Heart left ventricle (tissue), 16 donors: ENCODE results near the gene RDH8. TPM values are rescaled to one million over a fixed set of nuclear protein-coding genes. Genes with fewer than 3 reads are reported as not detected.

Experiments
- ATAC-seq, 4 donors: fragments of 200-7000 bp; cut with Tn5 transposase; one replicate each; pipeline ENCODE4 v1.9.1; 2020 to 2022; ENCODE audit warnings: moderate library complexity in 4 of 4, mild to moderate bottlenecking in 3 of 4, moderate number of reproducible peaks in 1 of 4
- DNase-seq, 5 donors: peaks; one replicate each; pipeline ENCODE4 v3.0.0-alpha.2; 2020
- H3K27ac ChIP-seq, 12 donors: fragments of 200-600 bp; sonication (generic) in 4 of 12; one replicate each; pipeline versions ENCODE4 v1.5.0 to v1.8.0; 2016 to 2022; ENCODE audit warnings: mild to moderate bottlenecking in 2 of 12
- H3K27me3 ChIP-seq, 9 donors: fragments of 200-600 bp; sonication (generic) in 2 of 9; one replicate each; pipeline versions ENCODE4 v1.5.1 to v1.8.0; 2016 to 2022; ENCODE audit warnings: mild to moderate bottlenecking in 3 of 9
- H3K36me3 ChIP-seq, 9 donors: fragments of 200-600 bp; sonication (generic) in 2 of 9; one replicate each; pipeline versions ENCODE4 v1.5.0 to v1.8.0; 2018 to 2022; ENCODE audit warnings: mild to moderate bottlenecking in 2 of 9
- H3K4me1 ChIP-seq, 12 donors: fragments of 200-600 bp; sonication (generic) in 4 of 12; one replicate each; pipeline versions ENCODE4 v1.5.0 to v1.8.0; 2016 to 2022; ENCODE audit warnings: mild to moderate bottlenecking in 3 of 12
- H3K4me3 ChIP-seq, 12 donors: fragments of 200-600 bp; sonication (generic) in 4 of 12; one replicate each; pipeline versions ENCODE4 v1.5.0 to v1.8.0; 2017 to 2022; ENCODE audit warnings: mild to moderate bottlenecking in 9 of 12, moderate library complexity in 4 of 12
- H3K9me3 ChIP-seq, 12 donors: fragments of 200-600 bp; sonication (generic) in 4 of 12; one replicate each; pipeline versions ENCODE4 v1.5.0 to v1.8.0; 2016 to 2022; ENCODE audit warnings: mild to moderate bottlenecking in 1 of 12
- CTCF ChIP-seq, 12 donors: fragments of 200-600 bp; sonication (generic) in 4 of 12; IDR thresholded peaks; one replicate each; pipeline versions ENCODE4 v1.5.0 to v1.8.0; 2018 to 2022; ENCODE audit warnings: antibody characterized with exemption in 12 of 12, mild to moderate bottlenecking in 5 of 12
- POLR2A ChIP-seq, 2 donors: fragments of 450-650 bp; IDR thresholded peaks; one replicate each; pipeline ENCODE4 v1.6.1; 2017; ENCODE audit warnings: antibody characterized with exemption in 2 of 2, mild to moderate bottlenecking in 2 of 2, moderate library complexity in 2 of 2
- WGBS, 4 donors: extraction: QIAGEN DNeasy Blood & Tissue Kit in 2 of 4; methylation state at CpG; one replicate each; pipeline versions ENCODE4 v1.1.5 to v1.1.7; 2013 to 2018; 5-methylcytosine and 5-hydroxymethylcytosine counted together
- intact Hi-C, 10 donors: fragments of 100-400 bp; cut with DNase I; formaldehyde crosslinking; loops; one replicate each; pipeline versions ENCODE4 v1.11.1 to v1.14.2; 2022
- polyA plus RNA-seq, 2 donors: library from polyadenylated mRNA; stranded (reverse); fragments of 200-250 nt; gene quantifications; one replicate each; pipeline ENCODE4 v1.2.3, GENCODE V29; 2013
- total RNA-seq, 9 donors: library from RNA; depleted of rRNA in 2 of 9; stranded (reverse); fragments of >200 nt in 2 of 9; fragmentation: NEBNext Ultra II Directional in 3 of 9; extraction: Animal tissue kit (Norgen Biotek cat#: 25700) in 3 of 9; gene quantifications; one replicate each; pipeline versions ENCODE4 v1.1.0 to v1.2.4, GENCODE V29; 2016 to 2023
- donor health status: ischemic (EF 13 %, LVEDD 7.1; RV severe dilation, severe dysfunction).
- donor health status: healthy with polysubstance abuse.
- donor health status: DM: no; HTN: yes; CAD: no.
- donor health status: DM: no; HTN: no; CAD: no.
- donor health status: ischemic (EF 25% LVEDD 6.9; RV normal size, moderate dysfunction).
- donor health status: ischemic (EF 25% LVEDD 5.7; RV mildly dilated, moderate dysfunction).
- donor health status: healthy.
- donor health status: DM: yes; HTN: yes; CAD: no.
- donor health status: ischemic (EF 35%, LVEDD 5.7; RV mildly dilated, moderate dysfunction).
- donor health status: nonischemic (EF 11% LVEDD 7.7; RV severe dilation, severe dysfunction).
- donor health status: DM: yes; HTN: yes; CAD: no.
- donor health status: PGD.
- donor health status: ischemic (EF 29% LVEDD 5.4; RV normal size, mild dysfunction).
- donor health status: nonischemic (EF 23%, LVEDD 6.1; RV moderate dilation, normal function).

Gene RDH8
- total and polyA plus RNA-seq, 11 donors, result not detected

DNA sequence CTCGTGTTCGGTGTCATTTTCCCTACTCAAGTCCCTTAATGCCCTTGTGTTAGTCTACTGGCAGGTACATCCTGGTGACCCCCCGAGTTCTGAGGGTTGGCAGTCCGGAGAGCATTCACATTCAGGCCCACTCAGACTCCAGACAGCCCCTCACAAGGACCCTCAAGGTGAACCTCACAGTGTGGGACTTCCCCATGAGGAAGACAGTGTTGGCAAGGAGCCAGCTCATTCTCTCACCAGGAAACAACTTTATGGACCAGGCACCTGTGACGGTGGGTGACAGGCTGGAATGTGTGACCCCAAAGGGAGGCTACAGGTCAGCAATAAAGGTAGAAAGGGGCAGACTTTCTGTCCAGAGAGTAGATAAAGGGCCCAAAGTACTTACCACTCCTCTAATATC, 24.5 kb downstream of the RDH8 start:
- Histone ChIP-seq H3K27me3 (peaks cover 0 to 40% (median 3%) of the 10 kb centered on the region in 9 donors), H3K27ac (no peak overlapping the region), H3K9me3 (peaks cover 0 to 32% (median 12%) of the 10 kb centered on the region in 12 donors), H3K36me3 (no peaks in the 10 kb centered on the region), H3K4me1 (no peaks in the 10 kb centered on the region), H3K4me3 (no peak overlapping the region)
- DNase-seq (no peak), ATAC-seq (no peak)
- intact Hi-C loops, result no loop called here
- WGBS, 4 donors, result 50 to 78% (median 60%) methylated on average over 4 to 5 of the region's 5 CpGs
- TF ChIP-seq CTCF (IDR thresholded peaks at IDR 0.05), result no peak
- no peak for TF ChIP-seq POLR2A (IDR thresholded peaks at IDR 0.05)

- Histone ChIP-seq H3K36me3 (no peaks in the 10 kb centered on the region), H3K9me3 (peaks cover 0 to 60% (median 44%) of the 10 kb centered on the region in 12 donors), H3K4me1 (no peaks in the 10 kb centered on the region), H3K4me3 (no peak overlapping the region), H3K27me3 (peaks cover 0 to 16% (median 0%) of the 10 kb centered on the region in 9 donors), H3K27ac (no peak overlapping the region)
- intact Hi-C loops, result loop anchor here in 1 of 10 donors (2.0 kb wide), 1 partner anchor 41 kb away; no protein-coding TSS in a partner anchor
- DNase-seq, result no peak
- ATAC-seq, result no peak
- TF ChIP-seq CTCF (IDR thresholded peaks at IDR 0.05) (no peak), POLR2A (IDR thresholded peaks at IDR 0.05) (no peak)
- WGBS, 4 donors, result 60 to 76% (median 73%) methylated on average over 4 of the region's 4 CpGs
These were observed 30.1 kb downstream of the RDH8 start for GRCh38 chr19:10043286-10043927.

DNA sequence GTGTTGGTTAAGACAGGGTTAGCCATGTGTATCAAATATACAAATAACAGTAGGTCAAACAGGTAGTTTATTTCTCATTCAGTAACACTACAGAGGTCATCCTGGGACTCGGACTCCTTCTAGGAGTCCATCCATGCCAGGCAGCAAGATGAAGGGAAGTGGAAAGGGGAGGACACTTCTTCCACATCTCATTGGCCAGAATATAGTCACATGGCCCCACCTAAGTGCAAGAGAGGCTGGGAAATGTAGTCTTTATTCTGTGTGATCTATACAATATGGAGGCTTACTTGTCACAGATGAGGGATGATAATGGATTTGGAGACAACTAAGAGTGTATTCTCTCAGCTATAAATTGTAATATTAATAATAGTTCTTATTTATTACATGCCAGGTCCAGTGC, 31.1 kb downstream of the RDH8 start:
- no peak for ATAC-seq
- no peak overlapping the region for H3K4me3 ChIP-seq
- H3K9me3 ChIP-seq, result peaks cover 0 to 59% (median 44%) of the 10 kb centered on the region in 12 donors

DNA sequence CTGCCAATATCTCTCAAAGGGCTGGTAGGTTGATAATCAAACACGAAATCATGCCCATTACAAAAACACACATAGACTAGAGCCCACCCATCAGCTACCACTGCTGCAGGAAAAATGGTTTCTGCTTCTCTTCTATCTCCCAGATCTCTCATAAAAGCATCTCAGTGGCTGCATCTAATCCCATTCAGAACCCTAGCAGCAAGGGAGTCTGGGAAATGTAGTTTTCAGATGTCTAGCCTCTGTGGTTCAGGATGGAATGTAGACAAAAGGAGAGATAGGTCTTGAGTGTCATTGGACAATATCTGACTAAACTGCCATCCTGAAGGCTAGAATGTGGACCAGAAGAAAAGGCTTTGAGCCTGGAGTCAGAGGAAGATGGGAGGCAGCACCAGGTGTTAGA, 32.1 kb downstream of the RDH8 start:
- ATAC-seq, result no peak
- H3K4me1 ChIP-seq, result no peaks in the 10 kb centered on the region
- H3K4me3 ChIP-seq, result no peak overlapping the region
- peaks cover 0 to 59% (median 44%) of the 10 kb centered on the region in 12 donors for H3K9me3 ChIP-seq
- no peak for DNase-seq
- intact Hi-C loops, result no loop called here
- TF ChIP-seq CTCF (IDR thresholded peaks at IDR 0.05), result no peak
- TF ChIP-seq POLR2A (IDR thresholded peaks at IDR 0.05), result no peak
- H3K27me3 ChIP-seq, result peaks cover 0 to 4% (median 0%) of the 10 kb centered on the region in 9 donors
- no peak overlapping the region for H3K27ac ChIP-seq
- H3K36me3 ChIP-seq, result no peaks in the 10 kb centered on the region
- WGBS, 4 donors, result 41 to 76% (median 47%) methylated on average over 1 of the region's 1 CpG

More for the DNA sequence above, 31.1 kb downstream of the RDH8 start:
- Histone ChIP-seq H3K36me3 (no peaks in the 10 kb centered on the region), H3K27me3 (peaks cover 0 to 9% (median 0%) of the 10 kb centered on the region in 9 donors), H3K27ac (no peak overlapping the region), H3K4me1 (no peaks in the 10 kb centered on the region)
- no peak for DNase-seq
- 62 to 94% (median 75%) methylated on average over 1 of the region's 1 CpG for WGBS, 4 donors
- intact Hi-C loops, result no loop called here
- TF ChIP-seq POLR2A (IDR thresholded peaks at IDR 0.05), result no peak
